Measurements from ENCODE around the gene CAPN5.

Gene CAPN5

DNA sequence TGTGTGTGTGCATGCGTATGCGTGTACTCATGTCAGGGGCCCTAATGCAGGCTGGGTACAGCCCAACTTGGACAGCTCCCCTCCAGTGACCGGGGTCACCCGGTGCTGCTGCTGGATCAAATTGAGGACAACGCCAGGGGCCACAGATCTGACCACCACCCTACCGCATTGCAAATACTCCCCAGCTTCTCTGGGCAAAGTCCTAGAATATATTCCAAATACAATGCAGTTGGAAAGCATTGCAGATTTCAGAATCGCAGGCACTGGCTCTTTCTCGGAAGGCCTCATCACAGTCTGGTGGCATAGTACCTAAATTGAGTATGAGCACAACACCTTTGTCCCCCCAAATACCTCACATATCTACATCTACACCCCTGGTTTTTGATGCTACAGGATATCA lies 104.5 kb downstream of the CAPN5 start:
- no peaks in the 10 kb centered on the region for H3K27me3 ChIP-seq (ENCODE audit: insufficient read depth, low read length, poor library complexity, severe bottlenecking)
- no peak overlapping the region for H3K4me2 ChIP-seq (ENCODE audit: low read depth, low read length, poor library complexity, severe bottlenecking)
- no peaks in the 10 kb centered on the region for H3F3A ChIP-seq (ENCODE audit: low read depth)
- H3K36me3 ChIP-seq (ENCODE audit: insufficient read depth, low read length), result no peaks in the 10 kb centered on the region
- H3K9ac ChIP-seq (ENCODE audit: low read depth, low read length, poor library complexity, severe bottlenecking), result no peak overlapping the region
- no peaks in the 10 kb centered on the region for H3K9me3 ChIP-seq (ENCODE audit: insufficient read depth, low read depth, low read length)
- H3K9me2 ChIP-seq (replicated peaks; ENCODE audit: low read depth, low read length), result no peaks in the 10 kb centered on the region
- H4K20me1 ChIP-seq (ENCODE audit: insufficient read depth, low read length, poor library complexity, severe bottlenecking), result no peaks in the 10 kb centered on the region
- H3K79me2 ChIP-seq (ENCODE audit: insufficient read depth, low read length), result no peaks in the 10 kb centered on the region
- H3K4me3 ChIP-seq (ENCODE audit: low read length, poor library complexity, severe bottlenecking), result no peak overlapping the region
- no peak overlapping the region for H2AFZ ChIP-seq (ENCODE audit: low read length)
- peaks cover 15% of the 10 kb centered on the region for H3K4me1 ChIP-seq (ENCODE audit: insufficient read depth, low read length, poor library complexity, severe bottlenecking)
- no peak for TF ChIP-seq EZH2phosphoT487 (IDR thresholded peaks at IDR 0.05; ENCODE audit: borderline replicate concordance)
- TF ChIP-seq, protein P1, sequence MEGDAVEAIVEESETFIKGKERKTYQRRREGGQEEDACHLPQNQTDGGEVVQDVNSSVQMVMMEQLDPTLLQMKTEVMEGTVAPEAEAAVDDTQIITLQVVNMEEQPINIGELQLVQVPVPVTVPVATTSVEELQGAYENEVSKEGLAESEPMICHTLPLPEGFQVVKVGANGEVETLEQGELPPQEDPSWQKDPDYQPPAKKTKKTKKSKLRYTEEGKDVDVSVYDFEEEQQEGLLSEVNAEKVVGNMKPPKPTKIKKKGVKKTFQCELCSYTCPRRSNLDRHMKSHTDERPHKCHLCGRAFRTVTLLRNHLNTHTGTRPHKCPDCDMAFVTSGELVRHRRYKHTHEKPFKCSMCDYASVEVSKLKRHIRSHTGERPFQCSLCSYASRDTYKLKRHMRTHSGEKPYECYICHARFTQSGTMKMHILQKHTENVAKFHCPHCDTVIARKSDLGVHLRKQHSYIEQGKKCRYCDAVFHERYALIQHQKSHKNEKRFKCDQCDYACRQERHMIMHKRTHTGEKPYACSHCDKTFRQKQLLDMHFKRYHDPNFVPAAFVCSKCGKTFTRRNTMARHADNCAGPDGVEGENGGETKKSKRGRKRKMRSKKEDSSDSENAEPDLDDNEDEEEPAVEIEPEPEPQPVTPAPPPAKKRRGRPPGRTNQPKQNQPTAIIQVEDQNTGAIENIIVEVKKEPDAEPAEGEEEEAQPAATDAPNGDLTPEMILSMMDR (conservative IDR thresholded peaks at IDR 0.05; ENCODE audit: low read length), result no peak

DNA sequence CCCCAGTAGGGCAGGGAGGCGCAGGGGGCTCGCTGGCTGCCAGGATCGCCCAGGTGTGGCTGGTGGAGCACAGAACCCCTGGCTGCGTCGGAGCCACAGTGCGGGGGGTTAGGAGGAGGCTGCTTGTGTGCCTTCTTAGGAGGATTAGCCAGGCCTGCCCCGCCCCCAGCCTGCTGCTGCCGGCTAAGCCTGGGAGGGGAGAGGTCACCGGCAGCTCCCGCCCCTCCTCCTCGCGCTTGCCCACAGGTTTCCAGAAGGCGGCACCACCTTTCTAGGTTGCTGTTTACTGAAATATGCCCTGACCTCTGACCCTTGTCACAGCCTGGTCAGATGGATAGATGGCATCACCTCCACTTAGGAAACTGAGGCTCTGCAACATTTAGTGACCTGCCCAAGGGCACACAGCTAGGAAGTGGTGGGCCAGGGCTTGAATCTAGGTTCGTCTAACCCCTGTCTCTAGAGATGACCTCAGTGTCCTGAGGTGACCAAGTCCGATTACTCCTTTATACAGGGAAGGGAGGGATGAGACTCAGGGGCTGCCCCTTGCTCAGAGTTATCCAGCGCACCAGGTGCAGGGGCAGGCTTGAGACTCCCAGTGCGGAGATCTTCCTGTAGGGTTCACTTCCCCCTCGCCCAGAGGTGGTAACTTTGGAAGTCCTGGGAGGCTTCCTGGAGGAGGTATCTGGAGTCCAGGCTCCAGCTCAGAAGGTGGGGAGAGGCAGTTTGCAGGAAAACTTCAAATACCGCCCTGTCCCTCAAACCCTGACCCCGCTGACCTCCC lies 105.3 kb downstream of the CAPN5 start:
- Histone ChIP-seq H2AFZ (ENCODE audit: low read length) (no peak overlapping the region), H3K36me3 (ENCODE audit: insufficient read depth, low read length) (no peaks in the 10 kb centered on the region), H3F3A (ENCODE audit: low read depth) (no peaks in the 10 kb centered on the region), H3K9me3 (ENCODE audit: insufficient read depth, low read depth, low read length) (no peaks in the 10 kb centered on the region), H3K4me2 (ENCODE audit: low read depth, low read length, poor library complexity, severe bottlenecking) (no peak overlapping the region), H3K9ac (ENCODE audit: low read depth, low read length, poor library complexity, severe bottlenecking) (no peak overlapping the region), H3K79me2 (ENCODE audit: insufficient read depth, low read length) (no peaks in the 10 kb centered on the region), H3K4me3 (ENCODE audit: low read length, poor library complexity, severe bottlenecking) (no peak overlapping the region), H3K9me2 (replicated peaks; ENCODE audit: low read depth, low read length) (no peaks in the 10 kb centered on the region), H3K4me1 (ENCODE audit: insufficient read depth, low read length, poor library complexity, severe bottlenecking) (peaks cover 7% of the 10 kb centered on the region), H4K20me1 (ENCODE audit: insufficient read depth, low read length, poor library complexity, severe bottlenecking) (no peaks in the 10 kb centered on the region), H3K27me3 (ENCODE audit: insufficient read depth, low read length, poor library complexity, severe bottlenecking) (no peaks in the 10 kb centered on the region)
- TF ChIP-seq, protein P1 (conservative IDR thresholded peaks at IDR 0.05; ENCODE audit: low read length), result no peak
- TF ChIP-seq EZH2phosphoT487 (IDR thresholded peaks at IDR 0.05; ENCODE audit: borderline replicate concordance), result no peak

DNA sequence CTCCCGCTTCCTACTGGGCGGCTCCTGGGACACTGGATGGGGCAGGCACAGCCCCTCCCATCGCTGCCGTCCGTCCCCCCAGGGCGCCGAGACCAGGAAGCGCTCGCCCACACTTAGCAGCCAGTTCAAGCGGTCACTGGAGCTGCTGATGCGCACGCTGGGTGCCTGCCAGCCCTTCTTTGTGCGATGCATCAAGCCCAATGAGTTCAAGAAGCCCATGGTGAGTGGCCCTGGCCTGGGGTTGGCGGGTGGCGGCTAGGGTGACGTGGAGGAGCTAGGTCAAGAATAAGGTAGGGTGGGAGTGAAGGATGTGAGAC lies 105.9 kb downstream of the CAPN5 start:
- no peak overlapping the region for H3K4me3 ChIP-seq (ENCODE audit: low read length, poor library complexity, severe bottlenecking)
- no peaks in the 10 kb centered on the region for H3F3A ChIP-seq (ENCODE audit: low read depth)
- TF ChIP-seq EZH2phosphoT487 (IDR thresholded peaks at IDR 0.05; ENCODE audit: borderline replicate concordance), result no peak
- TF ChIP-seq, protein P1 (conservative IDR thresholded peaks at IDR 0.05; ENCODE audit: low read length), result no peak
- H3K9me2 ChIP-seq (replicated peaks; ENCODE audit: low read depth, low read length), result no peaks in the 10 kb centered on the region
- no peaks in the 10 kb centered on the region for H3K79me2 ChIP-seq (ENCODE audit: insufficient read depth, low read length)
- no peaks in the 10 kb centered on the region for H3K27me3 ChIP-seq (ENCODE audit: insufficient read depth, low read length, poor library complexity, severe bottlenecking)
- H4K20me1 ChIP-seq (ENCODE audit: insufficient read depth, low read length, poor library complexity, severe bottlenecking), result no peaks in the 10 kb centered on the region
- peaks cover 2% of the 10 kb centered on the region for H3K4me1 ChIP-seq (ENCODE audit: insufficient read depth, low read length, poor library complexity, severe bottlenecking)
- H3K9ac ChIP-seq (ENCODE audit: low read depth, low read length, poor library complexity, severe bottlenecking), result no peak overlapping the region
- H3K9me3 ChIP-seq (ENCODE audit: insufficient read depth, low read depth, low read length), result no peaks in the 10 kb centered on the region
- H3K4me2 ChIP-seq (ENCODE audit: low read depth, low read length, poor library complexity, severe bottlenecking), result no peak overlapping the region
- H3K36me3 ChIP-seq (ENCODE audit: insufficient read depth, low read length), result no peaks in the 10 kb centered on the region
- no peak overlapping the region for H2AFZ ChIP-seq (ENCODE audit: low read length)
